OCI-LY1 (cell line): ENCODE results near the gene IMMP2L.

Source experiments
- H2AFZ ChIP-seq: fragments of 200-600 bp; sonication (generic), shearing (Covaris generic); 2 replicates; pipeline ENCODE4 v1.6.0; 2014; ENCODE audit warnings: antibody characterized with exemption, mild to moderate bottlenecking, low read length
- H3F3A ChIP-seq: fragments of 200-600 bp; sonication (generic), shearing (Covaris generic); 2 replicates; pipeline ENCODE4 v1.6.0; 2014; ENCODE audit warnings: mild to moderate bottlenecking, antibody characterized with exemption, low read length, moderate library complexity; ENCODE audit not compliant: insufficient read depth
- H3K27ac ChIP-seq: fragments of 200-600 bp; sonication (generic); 2 replicates; pipeline ENCODE4 v1.5.1; 2014; ENCODE audit warnings: low read length, mixed run types, mild to moderate bottlenecking, low read depth; ENCODE audit not compliant: poor library complexity, severe bottlenecking
- H3K27me3 ChIP-seq: fragments of 200-600 bp; sonication (generic); 2 replicates; pipeline ENCODE4 v1.6.0; 2014; ENCODE audit warnings: antibody characterized with exemption, mild to moderate bottlenecking, low read length, moderate library complexity; ENCODE audit not compliant: insufficient read depth
- H3K36me3 ChIP-seq: fragments of 200-600 bp; sonication (generic); 2 replicates; pipeline ENCODE4 v1.6.1; 2014; ENCODE audit warnings: mild to moderate bottlenecking, antibody characterized with exemption, low read length, moderate library complexity, mixed read lengths; ENCODE audit not compliant: insufficient read depth
- H3K4me1 ChIP-seq: fragments of 200-600 bp; sonication (generic); 2 replicates; pipeline ENCODE4 v1.5.1; 2014; ENCODE audit warnings: mild to moderate bottlenecking, low read length, moderate library complexity; ENCODE audit not compliant: insufficient read depth, severe bottlenecking
- H3K4me2 ChIP-seq: fragments of 200-600 bp; sonication (generic), shearing (Covaris generic); 2 replicates; pipeline ENCODE4 v1.6.1; 2014; ENCODE audit warnings: low read length
- H3K4me3 ChIP-seq: fragments of 200-600 bp; sonication (generic); 2 replicates; pipeline ENCODE4 v1.5.1; 2014; ENCODE audit warnings: low read length, low read depth, mild to moderate bottlenecking, mixed read lengths; ENCODE audit not compliant: poor library complexity, severe bottlenecking
- H3K79me2 ChIP-seq: fragments of 200-600 bp; shearing (Covaris generic); 2 replicates; pipeline ENCODE4 v1.6.1; 2016; ENCODE audit warnings: mixed run types, low read length, mixed read lengths; ENCODE audit not compliant: insufficient read depth
- H3K9ac ChIP-seq: fragments of 200-600 bp; sonication (generic), shearing (Covaris generic); 2 replicates; pipeline ENCODE4 v1.6.1; 2014; ENCODE audit warnings: mild to moderate bottlenecking, low read length, mixed read lengths
- H3K9me2 ChIP-seq: fragments of 200-600 bp; sonication (generic), shearing (Covaris generic); 2 replicates; pipeline ENCODE4 v1.6.1; 2014; ENCODE audit warnings: low read depth, mild to moderate bottlenecking, low read length, mixed read lengths
- H3K9me3 ChIP-seq: fragments of 200-600 bp; shearing (Covaris generic); 2 replicates; pipeline ENCODE4 v1.6.1; 2014; ENCODE audit warnings: low read length, mixed read lengths
- H4K20me1 ChIP-seq: fragments of 200-600 bp; sonication (generic), shearing (Covaris generic); 2 replicates; pipeline ENCODE4 v1.6.0; 2016; ENCODE audit warnings: mild to moderate bottlenecking, low read length; ENCODE audit not compliant: insufficient read depth
- EZH2 ChIP-seq: fragments of 200-600 bp; sonication (generic), shearing (Covaris generic); IDR thresholded peaks from 2 replicates; pipeline ENCODE4 v1.8.0; 2017; ENCODE audit warnings: borderline replicate concordance, mixed run types, mild to moderate bottlenecking, antibody characterized with exemption, low read length, moderate library complexity, mixed read lengths
- TF ChIP-seq, protein P1 (sequence below): fragments of 200-600 bp; sonication (generic), shearing (Covaris generic); IDR thresholded peaks from 2 replicates; pipeline ENCODE4 v1.5.1; 2017; ENCODE audit warnings: mild to moderate bottlenecking, antibody characterized with exemption, low read length, moderate library complexity, mixed read lengths

IMMP2L gene

DNA sequence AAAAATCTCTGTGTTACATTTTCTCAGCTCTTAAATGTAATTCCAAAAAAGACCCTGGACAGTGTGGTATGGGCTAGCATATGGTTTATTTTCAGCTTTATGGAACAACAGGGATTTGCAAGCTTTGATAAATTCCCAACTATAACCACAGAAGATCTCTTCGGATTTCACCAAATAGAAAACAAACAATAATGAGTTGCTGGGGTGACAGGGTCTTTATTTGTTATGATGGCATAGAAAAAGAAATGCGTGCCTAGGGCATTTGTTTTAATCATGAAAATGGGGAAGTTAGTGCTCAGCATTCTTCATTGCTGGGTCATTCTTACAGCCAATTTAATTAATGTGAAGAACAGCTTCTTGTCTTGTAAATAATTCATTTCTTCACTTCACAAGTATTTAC lies 332.4 kb downstream of the IMMP2L start:
- no peak for TF ChIP-seq EZH2
- TF ChIP-seq, protein P1, sequence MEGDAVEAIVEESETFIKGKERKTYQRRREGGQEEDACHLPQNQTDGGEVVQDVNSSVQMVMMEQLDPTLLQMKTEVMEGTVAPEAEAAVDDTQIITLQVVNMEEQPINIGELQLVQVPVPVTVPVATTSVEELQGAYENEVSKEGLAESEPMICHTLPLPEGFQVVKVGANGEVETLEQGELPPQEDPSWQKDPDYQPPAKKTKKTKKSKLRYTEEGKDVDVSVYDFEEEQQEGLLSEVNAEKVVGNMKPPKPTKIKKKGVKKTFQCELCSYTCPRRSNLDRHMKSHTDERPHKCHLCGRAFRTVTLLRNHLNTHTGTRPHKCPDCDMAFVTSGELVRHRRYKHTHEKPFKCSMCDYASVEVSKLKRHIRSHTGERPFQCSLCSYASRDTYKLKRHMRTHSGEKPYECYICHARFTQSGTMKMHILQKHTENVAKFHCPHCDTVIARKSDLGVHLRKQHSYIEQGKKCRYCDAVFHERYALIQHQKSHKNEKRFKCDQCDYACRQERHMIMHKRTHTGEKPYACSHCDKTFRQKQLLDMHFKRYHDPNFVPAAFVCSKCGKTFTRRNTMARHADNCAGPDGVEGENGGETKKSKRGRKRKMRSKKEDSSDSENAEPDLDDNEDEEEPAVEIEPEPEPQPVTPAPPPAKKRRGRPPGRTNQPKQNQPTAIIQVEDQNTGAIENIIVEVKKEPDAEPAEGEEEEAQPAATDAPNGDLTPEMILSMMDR, result no peak
- no peaks in the 10 kb centered on the region for H3K9me3 ChIP-seq
- no peak overlapping the region for H3K9ac ChIP-seq
- no peak overlapping the region for H2AFZ ChIP-seq
- H3K36me3 ChIP-seq, result no peaks in the 10 kb centered on the region
- H3K27ac ChIP-seq, result no peak overlapping the region
- H3K79me2 ChIP-seq, result no peaks in the 10 kb centered on the region
- no peak overlapping the region for H3K4me3 ChIP-seq
- no peaks in the 10 kb centered on the region for H3K4me1 ChIP-seq
- H3K27me3 ChIP-seq, result no peaks in the 10 kb centered on the region
- H3K4me2 ChIP-seq, result no peak overlapping the region
- no peaks in the 10 kb centered on the region for H4K20me1 ChIP-seq
- H3F3A ChIP-seq, result no peaks in the 10 kb centered on the region
- H3K9me2 ChIP-seq, result no peaks in the 10 kb centered on the region

DNA sequence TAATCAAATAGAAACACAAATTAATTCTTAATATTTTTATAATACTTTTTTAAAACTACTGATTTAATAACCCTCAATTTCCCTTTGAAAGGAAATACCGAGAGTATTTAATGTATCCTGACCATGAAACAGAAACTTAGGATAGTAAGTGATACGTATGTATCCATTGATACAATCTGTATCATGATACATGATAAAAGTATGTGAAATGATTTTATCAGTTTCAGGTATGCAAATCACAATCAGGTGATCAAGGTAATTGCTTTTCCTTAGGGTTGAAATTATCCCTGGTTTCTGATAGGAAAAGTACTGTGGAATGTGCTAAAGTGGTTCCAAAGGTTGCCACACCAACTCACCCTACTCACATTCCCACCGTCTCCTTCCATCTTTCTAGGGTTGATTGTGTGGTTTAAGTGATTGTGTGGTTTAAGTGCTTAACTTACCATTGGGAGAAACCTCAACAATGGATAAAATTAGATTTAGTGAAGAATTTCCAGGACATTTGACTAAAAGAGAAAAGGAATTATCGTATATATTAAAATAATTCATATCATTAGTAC lies 333.0 kb downstream of the IMMP2L start:
- Histone ChIP-seq H3K27me3 (no peaks in the 10 kb centered on the region), H3K36me3 (no peaks in the 10 kb centered on the region), H3K9me2 (no peaks in the 10 kb centered on the region), H4K20me1 (no peaks in the 10 kb centered on the region), H3K4me1 (no peaks in the 10 kb centered on the region), H3K9me3 (no peaks in the 10 kb centered on the region), H3K27ac (no peak overlapping the region), H3K79me2 (no peaks in the 10 kb centered on the region), H3K9ac (no peak overlapping the region), H3K4me3 (no peak overlapping the region), H3K4me2 (no peak overlapping the region), H2AFZ (no peak overlapping the region), H3F3A (no peaks in the 10 kb centered on the region)
- TF ChIP-seq, protein P1, result no peak
- TF ChIP-seq EZH2, result no peak

DNA sequence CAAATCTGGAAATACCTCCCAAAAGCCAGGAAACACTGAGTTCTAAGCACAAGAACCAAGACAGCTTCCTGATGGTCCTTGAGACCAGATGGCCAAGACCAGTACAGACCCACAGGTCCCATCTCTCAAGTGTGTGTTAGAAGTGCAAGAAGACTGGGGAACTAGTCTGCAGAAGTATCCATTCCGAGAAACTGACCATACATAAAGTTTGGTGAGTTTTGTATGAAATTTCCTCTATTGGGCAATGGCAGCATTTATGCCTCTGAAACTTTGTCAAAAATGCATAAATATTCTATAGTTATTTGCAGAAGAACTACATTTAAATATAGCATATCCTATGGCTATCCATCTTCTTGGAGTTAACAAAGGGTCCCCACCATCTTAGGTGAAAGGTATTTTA lies 333.9 kb downstream of the IMMP2L start:
- H3K4me1 ChIP-seq, result no peaks in the 10 kb centered on the region
- no peaks in the 10 kb centered on the region for H3K9me2 ChIP-seq
- no peak overlapping the region for H3K9ac ChIP-seq
- H3K27ac ChIP-seq, result no peak overlapping the region
- no peaks in the 10 kb centered on the region for H3F3A ChIP-seq
- H4K20me1 ChIP-seq, result no peaks in the 10 kb centered on the region
- H3K27me3 ChIP-seq, result no peaks in the 10 kb centered on the region
- H3K4me2 ChIP-seq, result no peak overlapping the region
- TF ChIP-seq EZH2, result no peak
- TF ChIP-seq, protein P1, result no peak
- H3K79me2 ChIP-seq, result no peaks in the 10 kb centered on the region
- no peak overlapping the region for H3K4me3 ChIP-seq
- H2AFZ ChIP-seq, result no peak overlapping the region
- H3K36me3 ChIP-seq, result no peaks in the 10 kb centered on the region
- H3K9me3 ChIP-seq, result no peaks in the 10 kb centered on the region
